Gastroesophageal sphincter (tissue), 4 donors: ENCODE measurements around the gene TP53TG5. TPM values are rescaled to one million over a fixed set of nuclear protein-coding genes. Genes with fewer than 3 reads are reported as not detected.

Experiments used
- ATAC-seq: fragments of 150-250 bp; one replicate; pipeline ENCODE4 v1.9.1; 2016; ENCODE audit warnings: mild to moderate bottlenecking, moderate library complexity
- H3K27ac ChIP-seq, 4 donors: fragments of 200-600 bp; sonication (generic) in 3 of 4; 1 replicate in 3 of 4; 2 replicates in 1 of 4; pipeline ENCODE4 v1.5.1; 2016 to 2019
- H3K27me3 ChIP-seq: fragments of 200-600 bp; sonication (generic); one replicate; pipeline ENCODE4 v1.5.1; 2019
- H3K36me3 ChIP-seq, 2 donors: fragments of 200-600 bp; sonication (generic); one replicate each; pipeline ENCODE4 v1.5.1; 2019; ENCODE audit warnings: control low read depth in 1 of 2
- H3K4me1 ChIP-seq, 3 donors: fragments of 200-600 bp; sonication (generic); 1 replicate in 2 of 3; 2 replicates in 1 of 3; pipeline ENCODE4 v1.5.1; 2016 to 2019; ENCODE audit warnings: control low read depth in 2 of 3
- H3K4me3 ChIP-seq, 2 donors: fragments of 200-600 bp; sonication (generic); one replicate each; pipeline ENCODE4 v1.5.1; 2019; ENCODE audit warnings: mild to moderate bottlenecking in 1 of 2, moderate library complexity in 1 of 2
- H3K9me3 ChIP-seq, 3 donors: fragments of 200-600 bp; sonication (generic); one replicate each; pipeline ENCODE4 v1.5.1; 2017 to 2019; ENCODE audit warnings: control low read depth in 2 of 3
- EP300 ChIP-seq: sonication (generic); formaldehyde crosslinking; IDR thresholded peaks from one replicate; pipeline ENCODE4 v1.6.1; 2017; ENCODE audit warnings: antibody characterized with exemption, mild to moderate bottlenecking
- POLR2A ChIP-seq, 2 donors: fragments of 450-650 bp; IDR thresholded peaks; one replicate each; pipeline ENCODE4 v1.6.1; 2017; ENCODE audit warnings: antibody characterized with exemption in 2 of 2, mild to moderate bottlenecking in 2 of 2, moderate library complexity in 1 of 2
- POLR2AphosphoS5 ChIP-seq: sonication (generic); formaldehyde crosslinking; IDR thresholded peaks from one replicate; pipeline ENCODE4 v1.6.1; 2017; ENCODE audit warnings: antibody characterized with exemption
- WGBS, 2 donors: methylation state at CpG; one replicate each; pipeline ENCODE4 v1.1.5; 2018; ENCODE audit warnings: low coverage in 1 of 2; 5-methylcytosine and 5-hydroxymethylcytosine counted together
- total RNA-seq, 4 donors: library from RNA; depleted of rRNA; stranded (reverse); fragments of >200 nt; gene quantifications; one replicate each; pipeline ENCODE4 v1.1.0, GENCODE V29; 2016
- TF ChIP-seq, protein P1 (sequence below), 4 experiments: fragments of 200-600 bp in 2 of 4; fragments of 450-650 bp in 2 of 4; sonication (generic) in 1 of 4; IDR thresholded peaks; one replicate each; pipeline ENCODE4 v1.5.1; 2017 to 2019; ENCODE audit warnings: antibody characterized with exemption in 4 of 4, mild to moderate bottlenecking in 2 of 4, moderate library complexity in 2 of 4

Gene TP53TG5
- total RNA-seq, 4 donors from 2014 or later, result not detected

DNA sequence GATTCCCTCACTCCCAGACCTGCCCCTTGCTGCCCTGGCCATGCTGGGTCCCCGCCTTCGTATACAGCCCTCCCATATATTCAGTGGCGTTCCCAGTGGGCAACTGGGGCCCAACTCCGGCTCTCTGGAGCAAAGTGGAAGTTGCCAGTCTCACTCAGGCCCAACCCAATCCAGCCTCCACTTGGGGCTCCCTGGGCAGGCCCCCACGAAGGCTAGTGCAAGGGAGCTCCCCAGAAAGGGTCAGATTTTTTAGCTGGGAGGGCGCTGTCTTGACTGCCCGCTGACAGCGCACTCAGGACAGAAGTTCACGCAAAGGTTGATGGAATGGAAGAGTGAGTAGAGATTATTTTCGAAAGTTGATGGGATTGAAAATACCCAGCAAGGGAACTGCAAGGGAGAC, 5.9 kb downstream of the TP53TG5 start:
- 50 to 79% methylated on average over 1 to 6 of the region's 10 CpGs for WGBS, 2 donors
- Histone ChIP-seq H3K9me3 (no peaks in the 10 kb centered on the region), H3K4me3 (no peak overlapping the region), H3K27me3 (no peaks in the 10 kb centered on the region), H3K4me1 (peaks cover 0 to 33% (median 6%) of the 10 kb centered on the region in 3 donors), H3K36me3 (peaks cover 0 to 38% of the 10 kb centered on the region in 2 donors), H3K27ac (peak overlapping the region in 3 of 4 donors; percentile 80 to 87 (median 84))
- TF ChIP-seq POLR2AphosphoS5 (no peak), POLR2A (IDR thresholded peaks at IDR 0.05) (no peak), EP300 (no peak)
- TF ChIP-seq, protein P1, sequence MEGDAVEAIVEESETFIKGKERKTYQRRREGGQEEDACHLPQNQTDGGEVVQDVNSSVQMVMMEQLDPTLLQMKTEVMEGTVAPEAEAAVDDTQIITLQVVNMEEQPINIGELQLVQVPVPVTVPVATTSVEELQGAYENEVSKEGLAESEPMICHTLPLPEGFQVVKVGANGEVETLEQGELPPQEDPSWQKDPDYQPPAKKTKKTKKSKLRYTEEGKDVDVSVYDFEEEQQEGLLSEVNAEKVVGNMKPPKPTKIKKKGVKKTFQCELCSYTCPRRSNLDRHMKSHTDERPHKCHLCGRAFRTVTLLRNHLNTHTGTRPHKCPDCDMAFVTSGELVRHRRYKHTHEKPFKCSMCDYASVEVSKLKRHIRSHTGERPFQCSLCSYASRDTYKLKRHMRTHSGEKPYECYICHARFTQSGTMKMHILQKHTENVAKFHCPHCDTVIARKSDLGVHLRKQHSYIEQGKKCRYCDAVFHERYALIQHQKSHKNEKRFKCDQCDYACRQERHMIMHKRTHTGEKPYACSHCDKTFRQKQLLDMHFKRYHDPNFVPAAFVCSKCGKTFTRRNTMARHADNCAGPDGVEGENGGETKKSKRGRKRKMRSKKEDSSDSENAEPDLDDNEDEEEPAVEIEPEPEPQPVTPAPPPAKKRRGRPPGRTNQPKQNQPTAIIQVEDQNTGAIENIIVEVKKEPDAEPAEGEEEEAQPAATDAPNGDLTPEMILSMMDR (IDR thresholded peaks at IDR 0.05), result no peak
- ATAC-seq, result no peak

DNA sequence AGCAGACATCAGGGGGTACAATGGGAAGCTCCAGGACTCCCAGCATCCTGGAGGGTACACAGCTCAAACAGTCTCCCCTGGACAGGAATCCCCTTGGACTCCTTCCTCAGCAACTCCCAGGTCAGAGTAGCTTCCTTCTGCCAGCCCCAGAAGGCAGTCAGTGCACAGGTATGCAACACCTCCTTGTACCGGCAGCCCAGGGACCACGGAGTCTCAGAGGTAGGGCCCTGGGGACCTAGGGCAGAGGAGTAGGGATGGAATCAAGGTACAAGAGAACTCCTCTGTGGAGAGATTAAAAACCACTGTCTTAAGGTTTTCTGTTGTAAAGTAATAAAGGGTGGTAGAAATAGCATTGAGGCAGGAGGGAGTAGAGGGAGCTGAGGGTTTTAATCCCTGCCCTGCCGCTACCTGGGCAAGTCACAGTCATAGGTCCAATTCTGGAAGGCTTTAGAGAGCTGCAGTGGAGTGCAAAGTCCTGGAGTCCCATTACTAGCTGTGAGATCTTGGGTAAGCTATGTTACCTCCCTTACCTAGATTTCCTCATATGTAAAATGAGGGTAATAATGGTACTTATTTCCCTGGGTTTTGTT, 7.5 kb downstream of the TP53TG5 start:
- Histone ChIP-seq H3K4me1 (peaks cover 0 to 39% (median 6%) of the 10 kb centered on the region in 3 donors), H3K4me3 (no peak overlapping the region), H3K27me3 (no peaks in the 10 kb centered on the region), H3K27ac (no peak overlapping the region), H3K9me3 (no peaks in the 10 kb centered on the region), H3K36me3 (peaks cover 4 to 54% of the 10 kb centered on the region in 2 donors)
- TF ChIP-seq POLR2A (IDR thresholded peaks at IDR 0.05), result no peak
- no peak for TF ChIP-seq POLR2AphosphoS5
- ATAC-seq, result no peak
- 89 to 100% methylated on average over 1 of the region's 3 CpGs for WGBS, 2 donors

DNA sequence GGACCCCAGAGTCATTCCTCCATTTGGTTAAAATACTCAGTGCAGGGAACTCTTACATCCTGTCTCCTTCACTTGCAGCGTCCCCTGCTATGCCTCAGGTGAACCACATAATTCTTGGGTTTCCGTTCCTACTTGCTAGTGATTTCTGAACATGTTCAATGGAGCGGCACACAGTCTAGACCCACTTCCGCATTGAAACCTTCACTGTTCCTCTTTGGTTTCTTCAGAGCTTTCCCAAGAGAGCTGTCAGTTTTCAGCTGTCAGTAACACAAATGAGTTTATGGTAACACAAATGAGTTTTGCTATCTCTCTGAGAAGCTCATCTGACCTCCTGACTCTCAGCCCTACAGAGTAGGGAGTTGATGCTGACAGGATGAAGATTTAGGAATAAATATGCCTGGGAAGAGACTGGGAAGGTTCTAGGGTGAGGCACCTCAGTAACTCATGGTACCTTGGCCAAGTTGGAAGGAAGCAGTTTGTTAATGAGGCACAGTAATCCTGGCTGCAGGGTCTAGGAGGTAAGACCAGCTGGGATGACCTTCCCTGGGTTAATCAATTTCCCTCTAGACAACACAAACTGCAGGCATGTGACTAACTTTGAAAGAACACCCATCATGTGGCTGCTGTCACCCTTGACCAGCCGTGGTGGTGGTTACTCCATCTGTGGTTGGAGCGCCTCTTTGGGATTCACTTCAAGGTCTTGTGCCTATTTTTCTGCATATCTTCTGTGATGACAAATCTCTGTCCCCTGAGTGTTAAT, 9.7 kb downstream of the TP53TG5 start:
- no peaks in the 10 kb centered on the region for H3K27me3 ChIP-seq
- H3K4me3 ChIP-seq, result no peak overlapping the region
- TF ChIP-seq POLR2A (IDR thresholded peaks at IDR 0.05) (no peak), EP300 (no peak), POLR2AphosphoS5 (no peak)
- TF ChIP-seq, protein P1 (IDR thresholded peaks at IDR 0.05), result no peak
- H3K9me3 ChIP-seq, result no peaks in the 10 kb centered on the region
- ATAC-seq, result no peak
- H3K4me1 ChIP-seq, result peaks cover 0 to 53% (median 15%) of the 10 kb centered on the region in 3 donors
- H3K36me3 ChIP-seq, result peaks cover 4 to 51% of the 10 kb centered on the region in 2 donors
- H3K27ac ChIP-seq, result peak overlapping the region in 1 of 4 donors; percentile 23
- WGBS, 2 donors, result 83 to 85% methylated on average over 2 to 6 of the region's 6 CpGs

DNA sequence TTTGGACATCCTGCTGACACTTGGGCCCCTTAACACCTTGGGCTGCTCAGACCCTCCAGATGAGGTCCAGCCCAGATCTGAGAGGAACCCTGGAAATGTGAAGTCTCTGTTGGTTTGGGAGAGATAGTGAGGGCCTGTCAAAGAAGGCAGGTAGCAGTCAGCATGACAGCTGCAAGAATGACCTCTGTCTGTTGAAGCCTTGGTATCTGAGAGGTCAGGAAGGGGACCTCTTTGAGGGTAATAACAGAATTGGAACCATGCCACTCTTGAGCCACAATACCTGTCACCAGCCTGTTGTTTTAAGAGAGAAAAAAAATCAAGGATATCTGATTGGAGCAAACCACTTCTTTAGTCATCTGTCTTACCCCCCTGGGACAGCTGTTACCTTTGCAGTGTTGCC, 11.0 kb downstream of the TP53TG5 start:
- Histone ChIP-seq H3K4me3 (no peak overlapping the region), H3K36me3 (peaks cover 4 to 51% of the 10 kb centered on the region in 2 donors), H3K27me3 (no peaks in the 10 kb centered on the region), H3K27ac (no peak overlapping the region), H3K4me1 (peaks cover 0 to 46% (median 13%) of the 10 kb centered on the region in 3 donors), H3K9me3 (no peaks in the 10 kb centered on the region)
- ATAC-seq, result no peak
- TF ChIP-seq, protein P1 (IDR thresholded peaks at IDR 0.05), result no peak
- TF ChIP-seq POLR2AphosphoS5 (no peak), EP300 (no peak), POLR2A (IDR thresholded peaks at IDR 0.05) (no peak)

DNA sequence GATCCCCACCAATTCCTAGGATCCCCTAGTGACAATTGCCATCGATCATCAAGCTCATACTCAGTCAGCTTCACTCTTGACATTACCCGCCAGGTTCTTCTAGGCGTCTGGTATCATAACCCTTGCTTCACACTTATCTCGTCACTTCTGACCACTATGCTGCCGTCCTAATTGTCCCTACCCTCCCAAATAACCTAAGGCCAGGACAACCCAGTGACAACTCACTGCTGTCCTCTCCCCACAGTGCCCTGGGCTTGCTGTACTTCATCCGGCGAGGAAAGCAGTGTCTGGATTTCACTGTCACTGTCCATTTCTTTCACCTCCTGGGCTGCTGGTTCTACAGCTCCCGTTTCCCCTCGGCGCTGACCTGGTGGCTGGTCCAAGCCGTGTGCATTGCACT, 11.5 kb downstream of the TP53TG5 start:
- no peak overlapping the region for H3K4me3 ChIP-seq
- H3K27ac ChIP-seq, result no peak overlapping the region
- H3K9me3 ChIP-seq, result no peaks in the 10 kb centered on the region
- TF ChIP-seq EP300 (no peak), POLR2A (IDR thresholded peaks at IDR 0.05) (no peak), POLR2AphosphoS5 (no peak)
- TF ChIP-seq, protein P1 (IDR thresholded peaks at IDR 0.05), result no peak
- peaks cover 0 to 45% (median 13%) of the 10 kb centered on the region in 3 donors for H3K4me1 ChIP-seq
- H3K27me3 ChIP-seq, result no peaks in the 10 kb centered on the region
- no peak for ATAC-seq
- 78 to 88% methylated on average over 8 to 11 of the region's 11 CpGs for WGBS, 2 donors
- peaks cover 4 to 51% of the 10 kb centered on the region in 2 donors for H3K36me3 ChIP-seq
